ENCODE results near the gene SLIT1. TPM values are rescaled to one million over a fixed set of nuclear protein-coding genes. Genes with fewer than 3 reads are reported as not detected.

SLIT1 gene
- total and polyA plus RNA-seq, 8 donors, result 0.20 to 7.0 (median 3.7) TPM

DNA sequence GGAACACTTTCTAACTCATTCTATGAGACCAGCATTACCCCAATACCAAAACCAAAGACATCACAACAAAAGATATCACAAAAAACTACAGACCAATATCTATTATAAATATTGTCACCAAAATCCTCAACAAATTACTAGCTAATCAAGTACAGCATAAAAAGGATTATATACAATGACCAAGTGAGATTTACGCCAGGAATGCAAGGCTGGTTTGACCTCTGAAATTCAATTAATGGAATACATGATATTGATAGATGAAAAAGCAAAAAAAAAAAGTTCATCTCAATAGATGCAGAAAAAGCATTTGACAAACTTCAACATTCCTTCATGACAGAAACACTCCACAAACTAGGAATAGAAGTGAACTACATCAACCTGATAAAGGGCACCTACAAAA lies 178.3 kb downstream of the SLIT1 start:
- intact Hi-C loops (cut with DNase I), result no loop called here
- no peak for ATAC-seq
- peaks cover 0 to 24% of the 10 kb centered on the region in 2 donors for H3K9me3 ChIP-seq

GRCh38 chr10:97006364-97006763 lies 179.4 kb downstream of the SLIT1 start:
- Histone ChIP-seq H3K27ac (no peak overlapping the region), H3K4me3 (no peak overlapping the region), H3K4me1 (no peaks in the 10 kb centered on the region), H3K36me3 (no peaks in the 10 kb centered on the region), H3K27me3 (no peaks in the 10 kb centered on the region), H3K9me3 (peaks cover 0 to 24% of the 10 kb centered on the region in 2 donors)
- ATAC-seq, result no peak
- DNase-seq, result no peak
- TF ChIP-seq, protein P1, sequence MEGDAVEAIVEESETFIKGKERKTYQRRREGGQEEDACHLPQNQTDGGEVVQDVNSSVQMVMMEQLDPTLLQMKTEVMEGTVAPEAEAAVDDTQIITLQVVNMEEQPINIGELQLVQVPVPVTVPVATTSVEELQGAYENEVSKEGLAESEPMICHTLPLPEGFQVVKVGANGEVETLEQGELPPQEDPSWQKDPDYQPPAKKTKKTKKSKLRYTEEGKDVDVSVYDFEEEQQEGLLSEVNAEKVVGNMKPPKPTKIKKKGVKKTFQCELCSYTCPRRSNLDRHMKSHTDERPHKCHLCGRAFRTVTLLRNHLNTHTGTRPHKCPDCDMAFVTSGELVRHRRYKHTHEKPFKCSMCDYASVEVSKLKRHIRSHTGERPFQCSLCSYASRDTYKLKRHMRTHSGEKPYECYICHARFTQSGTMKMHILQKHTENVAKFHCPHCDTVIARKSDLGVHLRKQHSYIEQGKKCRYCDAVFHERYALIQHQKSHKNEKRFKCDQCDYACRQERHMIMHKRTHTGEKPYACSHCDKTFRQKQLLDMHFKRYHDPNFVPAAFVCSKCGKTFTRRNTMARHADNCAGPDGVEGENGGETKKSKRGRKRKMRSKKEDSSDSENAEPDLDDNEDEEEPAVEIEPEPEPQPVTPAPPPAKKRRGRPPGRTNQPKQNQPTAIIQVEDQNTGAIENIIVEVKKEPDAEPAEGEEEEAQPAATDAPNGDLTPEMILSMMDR (IDR thresholded peaks at IDR 0.05), result no peak
- intact Hi-C loops (cut with DNase I), result no loop called here

More for the DNA sequence above, 178.3 kb downstream of the SLIT1 start:
- DNase-seq, result no peak
- Histone ChIP-seq H3K27ac (no peak overlapping the region), H3K4me1 (no peaks in the 10 kb centered on the region), H3K27me3 (no peaks in the 10 kb centered on the region), H3K4me3 (no peak overlapping the region), H3K36me3 (no peaks in the 10 kb centered on the region)
- TF ChIP-seq, protein P1 (IDR thresholded peaks at IDR 0.05), result no peak

- Histone ChIP-seq H3K36me3 (no peaks in the 10 kb centered on the region), H3K4me3 (no peak overlapping the region), H3K4me1 (no peaks in the 10 kb centered on the region), H3K27ac (no peak overlapping the region), H3K27me3 (no peaks in the 10 kb centered on the region), H3K9me3 (peaks cover 0 to 24% of the 10 kb centered on the region in 2 donors)
- TF ChIP-seq, protein P1 (IDR thresholded peaks at IDR 0.05), result no peak
- no peak for DNase-seq
- intact Hi-C loops (cut with DNase I), result no loop called here
- ATAC-seq, result no peak
Observed at GRCh38 chr10:97005349-97005748, 180.4 kb downstream of the SLIT1 start.

DNA sequence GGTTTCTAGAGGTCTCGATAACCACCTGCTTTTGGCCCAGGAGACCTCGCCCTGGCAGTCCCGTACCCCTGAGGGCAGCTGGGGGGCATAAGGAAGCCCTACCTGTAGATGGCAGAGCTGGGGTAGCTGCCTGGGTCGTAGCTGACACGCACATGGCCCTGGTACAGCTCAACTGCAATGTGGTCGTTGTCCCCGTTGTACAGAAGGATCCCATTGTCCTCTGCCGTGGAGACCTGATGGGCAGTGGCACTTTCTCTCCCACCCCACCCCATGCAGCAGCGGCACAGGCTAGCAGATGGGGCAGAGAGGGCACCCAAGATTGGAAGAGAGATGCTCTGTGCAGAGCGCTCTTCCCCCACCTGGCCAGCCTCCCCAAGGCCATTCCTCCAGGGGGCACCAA lies 181.2 kb downstream of the SLIT1 start:
- Histone ChIP-seq H3K27me3 (no peaks in the 10 kb centered on the region), H3K9me3 (peaks cover 0 to 24% of the 10 kb centered on the region in 2 donors), H3K36me3 (no peaks in the 10 kb centered on the region), H3K4me1 (no peaks in the 10 kb centered on the region), H3K27ac (no peak overlapping the region), H3K4me3 (no peak overlapping the region)
- TF ChIP-seq, protein P1 (IDR thresholded peaks at IDR 0.05), result no peak
- intact Hi-C loops (cut with DNase I), result no loop called here
- ATAC-seq, result no peak
- no peak for DNase-seq

DNA sequence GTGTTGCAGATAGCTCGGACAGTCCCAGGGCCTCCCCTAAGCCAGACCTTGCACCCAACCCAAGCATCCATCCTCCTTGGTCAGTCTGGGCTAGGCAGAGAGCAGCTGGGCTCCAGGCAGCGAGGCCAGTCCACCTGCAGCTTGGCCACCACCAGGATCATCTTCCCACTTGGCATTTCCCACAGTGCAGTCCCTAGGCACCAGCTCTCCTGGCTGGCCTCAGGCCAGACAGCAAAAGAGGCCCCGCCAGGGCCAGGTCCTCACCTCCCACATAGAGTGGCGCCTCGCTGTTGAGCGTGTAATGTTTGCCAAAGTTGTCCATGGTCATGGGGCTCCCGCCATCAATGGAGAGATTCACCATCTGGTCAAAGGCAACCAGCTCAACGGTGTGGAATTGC lies 182.0 kb downstream of the SLIT1 start:
- no peak for DNase-seq
- no peak for ATAC-seq
- H3K27me3 ChIP-seq, result no peaks in the 10 kb centered on the region
- H3K4me1 ChIP-seq, result no peaks in the 10 kb centered on the region
- no peak overlapping the region for H3K4me3 ChIP-seq
- TF ChIP-seq, protein P1 (IDR thresholded peaks at IDR 0.05), result no peak
- peaks cover 0 to 24% of the 10 kb centered on the region in 2 donors for H3K9me3 ChIP-seq
- H3K36me3 ChIP-seq, result no peaks in the 10 kb centered on the region
- intact Hi-C loops (cut with DNase I), result no loop called here
- no peak overlapping the region for H3K27ac ChIP-seq
